ENCODE results near the gene NUFIP1. TPM values are rescaled to one million over a fixed set of nuclear protein-coding genes. Genes with fewer than 3 reads are reported as not detected.
"Not testable (repeated sequence)": the region's sequence is repeated elsewhere in the genome, so short reads cannot be mapped to it uniquely, and the experiment has no call there.

Gene NUFIP1
- total RNA-seq, 1 donor from 2014 or later, result 2.4 TPM

- DNase-seq, result no peak
Measured at GRCh38 chr13:44919104-44919804, 70.0 kb downstream of the NUFIP1 start.

- peak; percentile 96 for DNase-seq
Measured at GRCh38 chr13:44918326-44919103, 70.8 kb downstream of the NUFIP1 start.

- DNase-seq, result peak; percentile 96
Measured at GRCh38 chr13:44917589-44918325, 71.5 kb downstream of the NUFIP1 start.

DNA sequence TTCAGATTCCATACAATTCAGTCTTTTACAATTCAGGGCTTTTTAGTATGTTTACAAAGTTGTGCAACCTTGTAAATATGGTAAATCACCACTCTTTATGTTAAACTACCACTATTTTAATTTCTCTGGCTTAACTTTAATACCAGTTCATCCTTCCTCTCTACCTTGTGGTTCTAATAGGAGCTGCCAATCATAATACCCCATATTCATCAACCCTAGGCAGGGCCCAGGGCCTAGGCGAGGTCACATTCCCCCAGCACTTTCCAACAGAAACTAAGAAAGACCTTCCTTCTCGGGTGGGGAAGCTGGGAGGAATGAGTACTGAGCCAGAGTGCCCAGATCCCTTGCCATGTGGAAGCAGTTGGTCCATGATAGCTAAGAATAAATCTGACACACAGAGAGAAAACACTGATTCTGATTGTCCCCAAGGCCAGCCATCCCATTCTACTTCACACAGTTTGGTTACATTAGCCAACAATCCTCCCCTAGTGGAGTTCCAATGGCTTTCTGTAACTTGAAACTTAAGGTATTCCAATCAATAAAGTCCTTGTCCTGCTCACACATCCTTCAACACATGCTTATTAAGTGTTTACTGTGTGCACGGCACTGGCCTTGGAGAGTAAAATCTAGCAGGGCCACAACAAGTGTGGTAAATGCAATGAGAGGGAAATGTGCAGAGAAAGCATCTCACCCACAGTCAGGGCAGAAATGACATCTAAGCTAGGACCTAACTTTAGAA, 76.8 kb downstream of the NUFIP1 start:
- DNase-seq, result no peak

DNA sequence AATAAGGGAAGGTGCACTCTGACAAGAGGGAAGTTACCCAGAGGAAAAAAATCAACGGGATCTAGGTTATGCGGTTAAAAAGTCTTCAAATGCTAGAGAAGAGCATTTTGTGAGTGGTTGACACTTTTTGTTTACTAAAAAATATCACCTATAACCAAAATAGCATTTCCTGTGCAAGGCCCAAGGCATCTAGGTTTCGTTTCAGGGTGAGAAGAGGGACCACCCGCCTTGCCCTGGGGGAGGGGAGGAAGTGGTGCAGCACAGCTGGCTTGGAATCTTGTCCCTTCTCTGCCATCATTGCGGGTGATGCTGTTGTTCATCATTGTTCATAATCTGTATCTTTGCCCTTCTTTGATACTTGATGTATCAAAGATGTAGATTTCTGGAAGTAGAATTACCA, 80.6 kb downstream of the NUFIP1 start:
- no peak for DNase-seq

GRCh38 chr13:44908266-44908665, 81.0 kb downstream of the NUFIP1 start:
- DNase-seq, result no peak

GRCh38 chr13:44906713-44907112, 82.6 kb downstream of the NUFIP1 start:
- no peak for DNase-seq

DNA sequence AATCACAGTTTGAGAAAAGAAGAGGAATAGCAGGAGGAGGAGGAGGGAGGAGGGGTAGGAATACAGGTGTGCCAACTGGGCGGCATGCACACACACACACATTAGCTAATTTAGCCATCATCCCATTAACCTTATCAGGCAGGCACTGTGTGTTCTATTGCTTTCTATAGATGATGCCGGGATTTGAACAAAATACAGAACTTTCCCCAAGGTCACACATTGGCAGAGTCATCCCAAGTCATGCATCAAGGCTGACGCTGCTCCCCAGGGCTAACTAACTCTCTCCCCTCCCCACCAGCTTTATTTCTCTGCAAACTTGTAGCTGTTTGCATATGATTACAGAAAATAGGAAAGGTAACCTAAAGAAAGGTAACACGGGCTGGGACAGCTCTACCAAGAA, 83.0 kb downstream of the NUFIP1 start:
- no peak for DNase-seq

- no peak for DNase-seq
Measured at GRCh38 chr13:44905556-44905955, 83.7 kb downstream of the NUFIP1 start.

GRCh38 chr13:44904967-44905366, 84.3 kb downstream of the NUFIP1 start:
- peak; percentile 88 for DNase-seq

DNA sequence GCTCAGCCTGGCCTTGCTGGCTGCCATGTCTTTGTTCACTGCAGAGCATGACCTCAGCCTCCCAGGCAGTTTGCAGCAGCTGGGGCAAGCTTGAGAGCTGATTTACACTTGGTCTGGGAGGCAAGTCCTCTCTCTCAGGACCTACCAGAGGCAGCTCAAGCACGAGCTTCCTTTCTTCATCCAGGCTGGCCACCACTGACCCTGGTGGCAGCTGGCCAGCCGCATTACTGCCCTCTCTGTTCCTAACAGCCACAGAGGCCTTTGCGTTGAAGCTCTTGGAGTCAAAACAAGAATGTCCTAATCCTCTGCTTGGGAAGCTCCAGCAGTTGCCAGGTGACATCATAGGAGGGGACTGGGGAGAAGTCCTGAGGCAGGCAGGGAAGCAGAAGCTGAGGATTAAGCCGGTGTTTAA, 85.7 kb downstream of the NUFIP1 start:
- peak; percentile 49 for DNase-seq

DNA sequence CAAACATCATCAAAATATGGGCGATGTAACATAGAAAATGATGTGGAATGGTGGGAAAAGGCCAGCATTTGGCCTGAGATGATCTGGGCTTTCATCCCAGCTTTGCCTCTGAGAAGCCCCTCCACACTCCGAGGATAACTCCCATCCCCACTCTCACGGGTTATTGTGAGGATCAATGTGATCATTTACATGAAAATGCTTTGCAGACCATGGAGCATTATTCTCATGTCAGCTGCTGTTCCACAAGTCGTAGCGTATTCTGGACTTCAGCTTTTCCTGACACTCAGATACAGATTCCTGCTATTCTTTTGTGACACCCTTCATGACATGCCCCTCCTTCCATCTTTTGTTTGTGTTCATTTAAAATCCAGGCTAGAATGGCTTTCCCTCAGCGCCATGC, 86.5 kb downstream of the NUFIP1 start:
- no peak for DNase-seq

GRCh38 chr13:44899967-44900366, 89.3 kb downstream of the NUFIP1 start:
- peak; percentile 35 for DNase-seq

DNA sequence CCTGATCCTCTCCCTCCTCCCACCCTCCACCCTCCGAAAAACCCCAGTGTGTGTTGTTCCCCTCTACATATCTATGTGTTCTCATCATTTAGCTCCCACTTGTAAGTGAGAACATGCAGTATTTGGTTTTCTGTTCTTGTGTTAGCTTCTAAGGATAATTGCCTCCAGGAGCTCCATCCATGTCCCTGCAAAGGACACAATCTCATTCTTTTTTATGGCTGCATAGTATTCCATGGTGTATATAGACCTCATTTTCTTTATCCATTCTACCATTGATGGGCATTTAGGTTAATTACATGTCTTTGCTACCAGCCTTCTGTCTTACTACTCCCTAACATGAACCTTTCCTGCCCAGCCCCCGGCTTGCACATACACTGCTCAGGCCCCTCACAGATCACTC, 91.0 kb downstream of the NUFIP1 start:
- DNase-seq, result not testable (repeated sequence)

GRCh38 chr13:44895953-44896335, 93.3 kb downstream of the NUFIP1 start:
- DNase-seq, result no peak

- no peak for DNase-seq
Measured at GRCh38 chr13:44895264-44895952, 93.9 kb downstream of the NUFIP1 start.

DNA sequence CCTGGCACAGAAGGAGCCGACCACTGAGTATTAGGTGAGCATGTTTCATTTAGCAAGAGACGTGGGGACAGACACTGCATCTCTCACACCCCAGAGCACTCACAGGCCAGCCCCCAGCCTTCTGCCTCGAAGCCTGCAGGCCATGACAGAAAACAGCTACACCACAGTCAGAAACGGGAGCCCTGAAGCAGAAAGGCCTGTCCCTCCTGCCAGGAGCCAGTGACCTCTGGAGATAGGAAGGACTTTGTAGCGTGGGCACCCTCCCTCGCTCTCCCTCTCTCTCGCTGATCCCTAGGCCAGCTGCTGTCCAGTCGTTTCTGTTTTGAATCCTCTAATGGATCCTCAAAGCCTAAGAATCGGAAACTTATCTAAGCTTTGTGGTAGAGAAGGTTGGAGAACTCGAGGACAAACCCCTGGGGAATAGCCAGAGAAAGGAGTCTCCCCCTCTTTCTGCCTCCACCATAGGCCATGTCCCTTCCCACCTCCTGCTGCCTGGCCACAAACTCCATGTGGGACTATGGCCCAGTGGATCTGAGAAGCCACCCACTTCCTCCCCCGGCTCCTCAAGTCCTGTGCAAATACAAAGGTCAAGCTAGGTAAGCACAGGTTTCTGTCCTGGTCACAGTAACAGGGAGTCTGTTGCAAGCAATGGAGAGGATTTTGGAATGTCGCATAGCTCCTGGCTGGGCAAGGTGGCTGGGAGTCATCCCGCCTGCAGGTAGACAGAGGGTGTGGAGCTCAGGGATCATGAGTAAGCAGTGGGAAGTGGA, 95.1 kb downstream of the NUFIP1 start:
- DNase-seq, result no peak

Data from dermis blood vessel endothelial cell (primary cell).